CD1c-positive myeloid dendritic cell (primary cell): Measurements from ENCODE around the gene LRRN4.

Experiments
- DNase-seq: peaks from one replicate; pipeline ENCODE4 v3.0.0-alpha.2; 2016; ENCODE audit errors: extremely low spot score

Gene LRRN4

DNA sequence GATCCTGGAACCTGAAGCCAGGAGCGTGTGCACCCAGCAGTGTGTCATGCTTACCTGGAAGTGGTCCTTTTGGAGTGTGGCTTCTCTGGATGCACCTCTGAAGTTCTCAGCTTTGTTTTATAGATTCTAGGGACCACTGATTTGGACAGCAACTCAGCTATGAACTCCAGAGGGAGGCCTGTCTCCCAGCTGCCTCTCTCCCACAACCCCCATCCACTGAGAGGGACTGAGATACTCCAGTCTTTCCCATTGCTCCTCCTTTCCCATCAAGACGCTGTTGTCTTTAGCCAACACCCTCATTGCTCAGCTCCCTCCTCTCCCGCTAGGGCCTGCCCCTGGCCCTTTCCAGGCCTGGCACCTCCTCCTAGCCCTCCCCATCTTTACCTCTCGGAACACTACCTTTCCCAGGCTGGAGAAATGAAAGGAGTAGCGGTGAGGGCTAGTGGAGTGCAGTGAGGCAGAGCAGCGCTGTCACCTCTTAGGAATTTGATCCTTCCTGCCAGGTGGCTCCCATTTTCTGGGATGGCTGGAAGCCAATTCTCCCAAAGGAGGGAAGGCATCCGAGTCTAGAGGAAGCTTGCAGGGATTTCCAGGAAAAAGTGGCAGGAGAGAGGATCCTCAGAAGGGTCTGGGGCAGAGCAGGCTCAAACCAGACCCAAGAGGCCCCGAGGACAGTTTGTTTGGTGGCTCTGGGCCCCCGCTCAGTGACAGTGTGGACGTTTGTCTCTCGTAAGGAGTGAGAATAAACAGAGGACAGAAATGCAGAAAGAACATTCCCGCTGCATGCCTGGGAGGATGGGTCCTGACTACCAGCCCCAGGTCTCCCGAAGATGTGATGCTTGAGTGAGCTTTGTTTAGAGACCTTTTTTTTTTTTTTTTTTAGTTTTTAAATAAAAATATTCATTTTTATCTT, at the start of gene LRRN4:
TSS of gene LRRN4 (minus strand) at position 285 of the 913 bp plus-strand sequence. CDS start 1,261 bp downstream, outside the sequence.
- no peak for DNase-seq

DNA sequence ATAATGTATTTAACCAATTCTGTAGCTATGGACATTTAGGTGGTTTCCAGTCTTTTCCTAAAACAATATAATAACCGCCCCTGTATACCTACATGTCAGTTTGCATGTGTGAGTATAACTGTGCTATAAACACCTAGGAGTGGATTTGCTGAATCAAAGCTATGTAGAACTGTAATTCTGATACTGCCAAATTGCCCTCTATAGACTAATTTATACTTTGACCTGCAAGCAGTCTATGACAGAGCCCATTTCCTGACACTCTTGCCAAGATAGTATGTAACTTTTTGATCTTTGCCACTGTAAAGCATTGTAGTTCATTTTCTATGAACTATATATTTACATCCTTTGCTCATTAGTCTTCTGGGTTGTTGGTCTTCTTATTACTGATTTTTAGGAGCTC, 49.4 kb upstream of the LRRN4 start:
- DNase-seq: no peak

DNA sequence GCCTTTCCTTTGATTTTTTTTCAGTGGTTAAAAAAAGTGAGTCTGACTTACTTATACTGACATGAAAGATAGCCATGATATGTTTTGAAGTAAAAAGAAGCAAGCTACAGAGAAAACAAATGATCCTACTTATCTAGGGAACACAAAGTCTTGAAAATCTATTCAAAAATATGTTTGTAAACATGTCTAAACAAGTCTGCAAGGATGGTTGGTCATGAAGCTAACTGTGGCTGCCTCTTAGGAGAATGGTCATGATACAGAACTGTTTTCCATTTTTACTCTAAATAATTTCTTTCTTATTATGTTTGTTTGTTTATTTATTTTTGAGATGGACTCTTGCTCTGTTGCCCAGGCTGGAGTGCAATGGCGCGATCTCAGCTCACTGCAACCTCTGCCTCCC, 47.5 kb upstream of the LRRN4 start:
- DNase-seq: no peak

DNA sequence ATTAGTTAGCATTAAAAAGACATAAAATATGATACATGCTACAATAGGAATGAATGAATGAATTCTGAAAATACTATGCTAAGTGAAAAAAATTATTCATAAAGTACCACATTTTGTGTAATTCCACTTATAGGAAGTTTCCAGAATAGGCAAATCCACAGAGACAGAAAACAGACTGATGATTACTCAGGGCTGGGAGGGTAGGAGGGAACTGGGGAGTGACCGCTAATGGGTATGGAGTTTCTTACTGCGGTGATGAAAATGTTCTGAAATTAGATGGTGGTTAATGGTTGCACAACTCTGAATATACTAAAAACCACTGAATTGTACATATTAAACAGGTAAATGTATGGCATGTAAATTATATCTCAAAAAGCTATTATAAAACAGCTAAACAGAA, 46.4 kb upstream of the LRRN4 start:
- DNase-seq: no peak

DNA sequence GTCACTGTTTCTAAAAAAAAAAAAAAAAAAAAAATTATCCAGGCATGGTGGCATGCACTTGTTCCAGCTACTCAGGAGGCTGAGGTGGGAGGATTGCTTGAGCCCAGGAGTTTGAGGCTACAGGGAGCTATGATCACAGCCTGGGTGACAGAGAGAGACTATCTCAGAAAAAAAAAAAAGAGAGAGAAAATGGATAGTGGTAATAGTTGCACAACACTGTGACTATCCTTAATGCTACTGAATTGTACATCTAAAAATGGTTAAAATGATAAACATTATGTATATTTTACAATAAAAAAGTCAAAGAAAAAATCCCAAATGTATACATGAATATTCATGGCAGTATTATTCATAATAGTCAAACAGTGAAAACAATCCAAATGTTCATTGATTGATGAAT, 46.0 kb upstream of the LRRN4 start:
- DNase-seq: no peak

DNA sequence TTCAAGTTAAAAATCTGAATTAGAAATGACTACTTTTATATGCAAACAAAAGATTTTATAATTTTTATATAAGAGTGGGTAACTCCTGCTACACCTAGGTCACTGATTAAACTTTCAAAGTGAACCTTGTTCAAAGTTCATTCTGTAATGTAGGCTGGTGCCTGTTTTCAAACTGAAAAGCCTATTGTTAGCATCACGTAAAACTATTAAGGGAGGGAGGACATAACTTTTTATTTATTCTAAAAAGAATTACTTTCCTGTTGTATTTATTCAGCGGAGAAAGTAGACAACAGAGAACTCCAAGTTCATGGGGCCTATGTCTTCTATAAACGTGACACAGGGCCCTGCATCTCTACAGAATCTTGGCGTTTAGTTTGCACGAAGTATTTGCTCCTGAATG, 41.5 kb upstream of the LRRN4 start:
- DNase-seq: no peak

DNA sequence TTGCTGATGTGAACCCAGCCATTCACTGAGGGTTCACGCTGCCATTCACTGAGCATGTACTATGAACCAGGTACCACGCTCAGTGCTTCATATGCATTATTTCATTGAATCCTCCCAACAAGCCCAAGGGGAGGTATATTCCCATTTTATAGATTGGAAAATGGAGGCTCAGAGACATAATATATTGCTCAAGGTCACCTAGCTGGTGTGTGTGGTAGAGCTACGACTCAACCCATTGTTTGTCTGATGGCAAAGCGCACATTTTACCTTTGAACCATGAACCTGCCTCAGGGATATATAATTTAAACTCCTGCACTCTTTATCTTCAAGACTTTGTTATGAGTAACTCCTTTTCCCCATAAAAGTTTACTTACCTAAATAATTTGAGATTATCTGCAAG, 40.7 kb upstream of the LRRN4 start:
- no peak for DNase-seq

DNA sequence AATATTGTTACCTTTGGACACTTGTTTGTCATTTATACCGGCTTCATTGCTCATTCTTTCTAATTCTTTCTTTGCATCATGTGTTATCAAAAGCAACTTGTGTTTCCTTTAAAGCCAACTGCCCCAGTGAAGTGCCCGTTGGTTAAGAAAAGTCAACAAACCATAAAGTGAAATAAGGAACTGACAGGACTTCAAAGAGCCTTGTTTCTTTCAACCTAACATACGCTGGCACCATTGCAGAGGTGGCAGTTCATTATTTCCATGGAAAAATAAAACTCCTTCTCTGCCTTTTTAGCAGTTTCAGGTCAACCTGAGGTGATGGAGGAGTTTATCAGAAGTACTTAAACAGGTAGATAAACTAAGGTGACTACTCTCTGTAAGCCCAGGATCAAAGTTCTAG, 40.2 kb upstream of the LRRN4 start:
- no peak for DNase-seq

DNA sequence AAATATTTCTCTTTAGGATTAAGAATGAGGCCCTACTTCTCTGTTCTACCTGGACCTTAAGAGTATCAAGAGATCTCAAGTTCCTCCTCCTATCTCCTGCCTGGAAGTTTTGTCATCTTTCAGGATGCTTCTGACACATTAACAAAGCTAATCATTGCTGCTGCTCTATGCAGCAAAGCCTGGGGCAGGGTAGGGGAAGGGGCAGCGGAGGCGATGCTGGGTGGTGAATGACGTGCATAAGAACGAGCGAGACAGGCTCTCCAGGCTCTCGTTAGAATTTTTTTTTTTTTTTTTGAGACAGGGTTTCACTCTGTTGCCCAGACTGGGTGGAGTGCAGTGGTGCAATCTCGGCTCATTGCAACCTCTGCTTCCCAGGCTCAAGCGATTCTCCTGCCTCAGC, 37.8 kb upstream of the LRRN4 start:
- DNase-seq: no peak

DNA sequence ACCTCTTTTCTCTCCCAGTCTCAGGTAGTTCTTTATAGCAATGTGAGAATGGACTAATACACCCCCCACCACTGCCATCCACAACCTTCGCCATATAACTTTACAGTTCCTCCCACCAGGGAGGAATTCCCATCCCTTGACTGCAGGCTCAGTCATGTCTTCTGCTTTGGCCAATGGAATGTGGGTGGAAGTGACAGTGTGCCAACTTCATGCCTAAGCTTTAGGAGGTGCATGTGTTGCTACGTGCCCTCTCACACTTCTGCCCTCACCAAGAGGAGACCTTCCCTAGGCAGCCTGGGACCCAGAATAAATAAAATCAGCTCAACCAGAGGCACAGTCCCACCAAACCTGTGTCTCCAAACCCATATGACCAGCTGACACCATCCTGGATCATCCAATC, 33.0 kb upstream of the LRRN4 start:
- DNase-seq: no peak

DNA sequence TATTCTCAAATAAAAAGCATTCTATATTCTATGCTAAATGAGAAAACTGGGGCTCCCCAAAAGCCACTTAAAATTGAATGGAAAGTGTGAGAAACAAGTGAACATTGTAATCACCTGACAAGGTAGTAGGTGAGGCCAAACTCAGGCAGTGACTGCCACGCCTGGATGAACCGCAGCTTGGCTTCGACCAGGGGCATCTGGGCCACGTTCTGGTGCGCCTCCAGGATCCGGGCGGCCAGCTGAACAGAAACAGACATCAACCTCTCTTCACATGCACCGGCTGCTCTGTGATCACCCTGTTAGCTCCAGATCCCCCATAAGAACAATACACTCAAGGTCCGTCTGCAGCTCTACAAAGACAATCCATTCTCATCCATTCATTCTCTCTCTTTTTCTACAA, 30.1 kb upstream of the LRRN4 start:
- no peak for DNase-seq

DNA sequence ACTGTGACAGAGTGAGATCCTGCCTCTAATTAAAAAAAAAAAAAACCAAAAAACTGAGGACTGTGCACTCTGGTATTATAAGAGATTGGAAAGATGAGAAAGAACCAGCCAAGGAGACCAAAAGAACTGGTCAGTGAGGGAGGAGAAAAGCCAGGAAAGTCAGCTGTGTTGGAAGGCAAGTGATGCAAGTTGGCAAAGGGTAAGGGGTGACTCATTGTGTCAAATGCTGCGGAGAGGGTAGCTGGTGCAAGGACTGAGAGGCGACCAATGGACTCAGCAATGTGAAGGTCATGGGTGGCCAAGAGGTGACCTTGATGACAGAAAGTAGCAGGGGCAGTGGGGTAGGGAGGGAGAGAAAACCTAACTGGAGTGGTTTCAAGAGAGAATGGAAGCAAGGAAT, 27.4 kb upstream of the LRRN4 start:
- DNase-seq: no peak

DNA sequence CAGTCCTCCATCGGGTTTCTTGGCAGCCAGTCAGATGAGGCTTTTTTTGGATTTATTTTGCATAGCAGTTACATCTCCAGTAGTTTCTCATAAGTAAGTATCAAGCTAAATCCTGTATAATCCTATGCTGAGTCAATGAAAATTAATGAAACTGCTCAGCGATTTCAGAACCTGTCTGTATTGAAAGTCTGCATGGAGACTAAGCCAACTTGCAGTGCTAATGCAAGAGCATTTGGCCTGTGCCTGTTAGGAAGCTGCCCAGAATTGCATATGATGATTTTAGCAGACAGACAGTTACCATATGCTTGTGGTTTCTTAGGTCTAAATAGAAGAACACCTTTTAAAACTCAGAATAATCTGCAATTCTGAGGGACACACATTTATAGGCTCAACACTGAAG, 25.2 kb upstream of the LRRN4 start:
- DNase-seq: no peak

DNA sequence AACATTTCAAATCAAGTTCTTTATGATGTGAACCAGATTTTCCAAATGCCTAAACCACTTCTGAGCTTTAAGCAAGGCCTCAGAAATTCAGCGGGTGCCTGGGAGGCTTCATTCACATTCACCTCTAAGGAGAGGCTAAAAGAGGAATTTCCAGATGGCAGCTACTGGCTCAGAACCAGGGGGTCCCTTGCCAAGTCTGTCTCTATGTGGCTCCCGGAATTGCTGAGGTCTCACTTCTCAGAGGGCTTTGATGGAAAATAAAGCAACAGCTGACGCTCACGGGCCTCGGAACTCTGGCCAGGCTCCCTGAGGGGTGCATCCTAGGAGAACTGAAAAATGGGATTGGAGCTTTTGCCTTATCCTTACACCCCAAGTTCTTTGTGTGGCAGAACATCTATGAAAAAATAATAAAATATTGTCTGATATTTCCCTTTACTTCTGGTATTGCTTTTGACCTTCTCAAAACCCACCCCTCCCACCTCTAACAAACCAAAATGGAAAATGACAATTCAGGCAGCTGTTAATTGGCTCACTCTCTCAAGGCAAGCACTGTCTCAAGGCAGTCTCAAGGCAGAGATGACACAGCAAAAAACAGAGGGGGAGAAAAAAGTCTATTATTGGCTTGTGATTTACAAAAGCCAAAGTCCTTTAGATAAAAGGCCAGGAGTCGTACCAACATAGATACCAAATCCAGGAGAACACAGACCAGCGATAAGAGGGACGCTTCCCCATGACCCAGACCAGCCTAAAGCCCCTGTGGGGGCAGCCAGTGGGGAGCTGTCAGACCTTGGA, 21.8 kb upstream of the LRRN4 start:
- DNase-seq: no peak

DNA sequence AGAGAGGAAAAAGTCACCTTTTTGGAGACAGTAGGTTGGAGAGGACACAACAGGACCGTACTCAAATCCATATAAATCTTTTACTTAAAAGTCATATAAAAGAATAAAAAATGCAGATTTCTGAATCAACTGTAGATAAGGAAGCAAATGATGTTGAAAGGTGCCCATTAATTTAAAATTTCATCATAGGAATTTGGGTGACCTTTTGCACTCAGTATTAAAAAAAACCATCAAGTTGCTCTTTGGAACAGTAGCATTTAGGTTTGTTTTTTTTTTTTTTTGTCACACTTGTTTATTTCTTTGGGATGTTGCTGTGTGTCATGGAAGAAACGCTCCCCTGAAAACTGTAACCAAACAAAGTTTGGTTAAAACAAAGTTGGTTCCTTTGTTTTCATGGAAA, 20.9 kb upstream of the LRRN4 start:
- no peak for DNase-seq

DNA sequence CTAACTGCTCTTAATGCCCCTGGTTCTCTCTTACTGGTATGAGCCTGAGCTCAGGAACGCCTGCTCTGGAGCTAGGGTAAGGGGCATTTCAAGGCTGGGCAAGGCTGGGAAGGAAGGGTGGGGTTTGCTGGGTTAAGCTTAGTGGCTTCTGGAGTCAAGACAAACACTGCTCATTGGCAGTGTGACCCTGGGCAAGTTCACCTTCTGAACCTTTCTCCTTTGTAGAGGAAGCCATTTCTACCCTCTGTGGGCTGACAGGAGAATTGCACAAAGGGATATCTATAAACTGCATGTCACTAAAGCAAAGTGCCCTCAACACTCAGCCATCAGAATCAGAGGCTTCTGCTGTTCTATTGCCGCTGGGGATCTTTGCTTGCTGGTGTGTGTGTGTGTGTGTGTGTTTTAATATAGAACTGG, 20.3 kb upstream of the LRRN4 start:
- peak; percentile 6 for DNase-seq

DNA sequence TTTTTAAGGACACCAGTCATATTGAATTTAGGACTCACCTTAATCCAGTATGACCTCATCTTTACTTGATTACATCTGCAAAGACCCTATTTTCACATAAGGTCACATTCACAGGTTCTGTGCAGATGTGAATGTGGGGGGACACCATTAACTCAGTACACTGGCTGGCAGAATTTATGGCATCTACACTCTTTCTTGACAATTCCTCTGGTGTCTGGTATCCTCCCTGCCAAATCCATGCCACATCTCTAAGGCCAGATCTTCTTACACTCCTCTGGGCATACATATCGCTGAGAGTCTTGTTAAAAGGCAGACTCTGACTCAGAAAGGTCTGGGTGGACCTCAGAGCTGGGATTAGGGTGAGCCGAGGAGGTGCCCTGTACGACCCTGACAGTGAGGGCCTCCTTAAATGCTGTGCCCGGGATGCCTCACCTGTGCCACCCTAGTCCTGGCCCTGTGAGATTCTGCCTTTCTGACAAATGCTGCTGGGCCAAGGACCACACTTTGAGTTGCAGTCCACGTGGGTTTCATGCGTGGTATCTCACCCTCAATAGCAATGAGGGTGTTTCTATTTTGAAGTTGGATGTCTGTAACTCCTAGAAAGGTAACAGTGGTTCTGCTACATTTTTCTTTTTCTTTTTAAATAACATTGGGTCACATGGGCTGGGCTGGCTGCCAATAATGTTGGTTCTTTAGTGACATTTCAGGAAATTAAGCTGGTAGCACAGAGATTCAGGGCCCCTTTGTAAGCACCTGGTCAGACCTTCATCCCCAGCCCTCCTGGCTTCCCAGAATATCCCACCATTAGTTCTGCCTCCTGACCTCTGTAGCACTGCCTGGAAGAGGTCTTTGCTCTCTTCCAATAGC, 17.2 kb upstream of the LRRN4 start:
- DNase-seq: no peak

DNA sequence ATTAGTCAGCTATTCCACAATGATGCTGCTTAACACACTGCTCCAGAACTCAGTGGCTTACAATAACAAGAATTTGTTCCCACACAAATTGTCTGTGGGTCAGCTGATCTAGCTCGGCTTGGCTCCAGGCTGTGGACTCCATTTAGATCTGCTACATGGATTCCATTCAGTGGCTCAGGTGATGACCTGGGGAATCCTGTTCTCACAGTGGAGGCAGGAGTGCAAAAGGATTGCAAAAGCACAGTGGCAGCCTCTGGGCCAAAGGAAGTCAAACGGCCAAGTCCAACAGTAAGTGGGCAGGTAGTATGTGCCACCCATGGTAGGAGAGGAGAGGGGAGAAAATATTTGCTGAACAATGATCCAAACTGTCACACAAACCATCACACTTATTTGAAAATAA, 15.8 kb upstream of the LRRN4 start:
- no peak for DNase-seq

DNA sequence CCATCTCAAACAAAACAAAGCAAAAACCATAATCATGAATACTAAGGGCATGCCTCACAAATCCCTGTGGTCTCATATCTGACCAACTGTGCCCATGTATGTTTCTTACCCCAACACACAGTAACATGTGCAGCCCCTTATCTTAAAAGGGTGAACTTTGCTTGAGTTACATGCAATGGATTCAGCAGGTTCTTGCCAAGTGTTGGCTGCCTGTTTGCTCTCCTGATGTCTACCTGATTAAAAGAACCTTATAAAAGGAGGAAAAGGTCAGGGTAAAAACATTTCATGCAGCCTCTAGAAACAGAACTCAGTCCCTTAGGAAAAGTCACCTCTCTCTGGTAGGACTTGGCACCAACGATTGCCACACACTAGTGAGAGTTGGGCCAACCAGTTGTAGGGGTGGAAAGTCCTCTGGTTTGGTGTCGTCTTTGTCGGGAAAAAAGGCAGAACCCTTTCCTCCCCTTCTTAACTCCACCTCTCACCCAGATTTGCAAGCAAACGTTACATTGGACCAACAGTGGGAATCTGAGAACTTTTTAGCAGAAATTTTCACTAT, 14.0 kb upstream of the LRRN4 start:
- DNase-seq: no peak

DNA sequence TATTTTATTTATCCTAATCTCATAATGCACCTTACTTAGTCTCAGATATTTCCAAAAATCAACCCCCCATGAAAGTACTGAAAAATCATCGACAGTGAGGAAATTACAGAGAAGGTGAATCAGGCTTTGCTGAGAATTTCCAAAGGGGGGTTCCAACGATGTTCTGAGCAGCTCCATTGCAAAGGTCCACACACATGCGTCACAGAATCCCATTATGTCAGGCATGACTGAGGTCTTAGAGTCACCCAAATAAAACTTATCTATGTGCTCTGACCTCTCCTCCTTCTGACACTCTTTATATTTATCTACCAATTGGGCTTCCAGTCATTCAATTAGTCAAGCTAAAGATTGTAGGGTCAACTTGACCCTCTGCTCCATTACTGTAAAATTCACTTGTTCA, 12.7 kb upstream of the LRRN4 start:
- no peak for DNase-seq

DNA sequence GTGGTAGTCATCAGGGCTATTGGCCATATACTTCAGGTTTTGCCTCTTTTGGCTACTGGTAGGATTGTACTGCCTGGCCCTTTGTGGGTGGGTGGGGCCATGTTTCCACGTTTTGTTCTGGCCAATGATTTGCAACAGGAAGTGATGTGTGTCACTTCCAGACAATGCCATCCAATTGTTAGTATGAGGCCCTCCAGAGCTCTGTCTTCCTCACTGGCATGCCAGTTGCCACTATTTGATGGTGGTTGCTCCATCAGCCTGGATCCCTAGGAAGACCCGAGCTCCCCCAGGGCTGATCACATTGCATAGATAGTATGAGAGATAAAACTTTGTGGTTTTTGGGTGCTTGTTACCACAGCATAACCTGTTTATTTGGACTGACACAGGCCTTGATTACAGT, 7.7 kb upstream of the LRRN4 start:
- no peak for DNase-seq

DNA sequence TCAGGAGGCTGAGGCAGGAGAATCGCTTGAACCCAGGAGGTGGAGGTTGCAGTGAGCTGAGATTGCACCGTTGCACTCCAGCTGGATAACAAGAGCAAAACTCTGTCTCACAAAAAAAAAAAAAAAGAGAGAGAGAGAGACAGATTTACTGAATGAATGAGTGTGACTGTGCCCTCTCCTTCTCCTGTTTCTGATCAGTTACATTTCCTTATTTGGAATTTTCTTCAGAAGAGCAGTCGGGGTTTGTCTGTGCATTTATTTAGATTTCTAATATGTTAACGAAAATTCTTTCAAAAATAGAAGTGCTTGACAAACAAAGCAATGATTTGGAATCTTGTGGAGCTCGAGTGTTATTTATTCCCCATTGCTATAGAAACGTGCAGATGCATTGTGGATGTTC, 6.4 kb upstream of the LRRN4 start:
- no peak for DNase-seq
